BJ (cell line): ENCODE data around the gene DEFB121. TPM values are rescaled to one million over a fixed set of nuclear protein-coding genes. Genes with fewer than 3 reads are reported as not detected.
"Not testable (repeated sequence)": the region's sequence is repeated elsewhere in the genome, so short reads cannot be mapped to it uniquely, and the experiment has no call there.

Experiments used
- CTCF ChIA-PET: fragments of 350-600 bp; formaldehyde crosslinking; extraction: SDS; loops from one replicate; lab custom pipeline; 2021; ENCODE audit warnings: antibody characterized with exemption, inconsistent platforms; lab: Yijun Ruan, JAX
- POLR2A ChIA-PET: fragments of 300-600 bp; sonication (Branson Sonifier 250); formaldehyde crosslinking; extraction: SDS; loops from one replicate; lab custom pipeline; 2021; ENCODE audit warnings: antibody characterized with exemption; lab: Charles Lee
- DNase-seq: peaks from one replicate; pipeline ENCODE4 v3.0.0-alpha.2; 2011; ENCODE audit warnings: low read depth
- H3K27me3 ChIP-seq: 2 replicates; pipeline ENCODE4 v1.6.0; 2011; ENCODE audit warnings: low read length; ENCODE audit not compliant: control insufficient read depth, insufficient read depth
- H3K36me3 ChIP-seq: 2 replicates; pipeline ENCODE4 v1.5.1; 2011; ENCODE audit warnings: low read length; ENCODE audit not compliant: control insufficient read depth, insufficient read depth
- H3K4me3 ChIP-seq: 2 replicates; pipeline ENCODE4 v1.5.1; 2011; ENCODE audit warnings: low read depth, mild to moderate bottlenecking, control low read depth, low read length
- CTCF ChIP-seq: IDR thresholded peaks from 2 replicates; pipeline ENCODE4 v1.5.1; 2011; ENCODE audit warnings: low read depth, mild to moderate bottlenecking, control low read depth, inconsistent platforms, low read length, moderate library complexity; ENCODE audit not compliant: insufficient read depth
- polyA plus RNA-seq: library from polyadenylated mRNA; depleted of rRNA; stranded (reverse); fragments of >200 nt; gene quantifications from 2 replicates; pipeline ENCODE4 v1.2.3, GENCODE V29; 2011

DEFB121 gene
- polyA plus RNA-seq, 1 experiment: not detected

GRCh38 chr20:31446084-31446819, 40.2 kb upstream of the DEFB121 start:
- Histone ChIP-seq H3K27me3 (no peaks in the 10 kb centered on the region; the same call in 1 of the 2 replicates), H3K36me3 (no peaks in the 10 kb centered on the region), H3K4me3 (no peak overlapping the region)
- CTCF ChIA-PET: interaction anchor here (0.9 kb wide), 1 partner anchor 15 kb away, joined by 3 read pairs; no protein-coding TSS in a partner anchor
- DNase-seq: no peak
- POLR2A ChIA-PET: no interaction called here
- no peak for TF ChIP-seq CTCF

DNA sequence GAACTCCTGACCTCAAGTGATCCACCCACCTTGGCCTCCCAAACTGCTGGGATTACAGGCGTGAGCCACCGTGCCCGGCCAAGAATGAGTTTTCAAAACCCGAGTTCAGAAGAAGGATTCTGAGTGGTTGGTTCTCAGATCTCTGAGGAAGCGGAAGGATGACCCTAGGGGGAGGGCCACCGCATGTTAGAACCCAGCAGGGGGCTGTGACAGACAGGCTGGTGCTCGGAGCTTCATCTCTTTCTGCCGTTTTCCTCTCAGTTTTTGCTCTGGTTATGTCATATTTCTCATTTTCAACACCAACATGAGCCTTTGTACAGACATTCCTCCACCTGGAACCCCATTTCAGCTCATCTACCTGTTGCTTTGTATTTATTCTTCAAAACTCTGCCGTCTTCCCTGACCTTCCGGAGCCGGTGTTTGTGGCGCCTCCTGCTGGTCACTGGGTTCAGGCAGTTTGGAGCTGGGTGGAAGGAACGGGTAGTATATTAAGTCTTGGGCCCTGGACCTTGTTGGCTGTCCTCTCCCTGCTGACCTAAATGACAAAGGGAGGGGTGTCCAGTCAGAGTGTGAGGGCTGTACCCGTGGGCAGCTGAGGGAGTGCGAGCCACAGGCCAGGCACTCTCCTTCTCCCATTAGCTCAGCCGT, 34.1 kb upstream of the DEFB121 start, which contains the start of gene DEFB123:
DEFB123 (plus strand) TSS at position 621 of the 648 bp plus-strand sequence. CDS start 67 bp downstream, outside the sequence.
- no peak for TF ChIP-seq CTCF
- CTCF ChIA-PET: interaction anchor here (0.9 to 1.4 kb wide), 4 partner anchors 9 to 71 kb away, joined by 3 to 4 read pairs (median 3); no protein-coding TSS in a partner anchor
- H3K36me3 ChIP-seq: no peaks in the 10 kb centered on the region
- no peak within 1 kb of the TSS for H3K4me3 ChIP-seq
- no peak for DNase-seq
- POLR2A ChIA-PET: no interaction called here
- no peaks in the 10 kb centered on the region; the same call in 1 of the 2 replicates for H3K27me3 ChIP-seq

DNA sequence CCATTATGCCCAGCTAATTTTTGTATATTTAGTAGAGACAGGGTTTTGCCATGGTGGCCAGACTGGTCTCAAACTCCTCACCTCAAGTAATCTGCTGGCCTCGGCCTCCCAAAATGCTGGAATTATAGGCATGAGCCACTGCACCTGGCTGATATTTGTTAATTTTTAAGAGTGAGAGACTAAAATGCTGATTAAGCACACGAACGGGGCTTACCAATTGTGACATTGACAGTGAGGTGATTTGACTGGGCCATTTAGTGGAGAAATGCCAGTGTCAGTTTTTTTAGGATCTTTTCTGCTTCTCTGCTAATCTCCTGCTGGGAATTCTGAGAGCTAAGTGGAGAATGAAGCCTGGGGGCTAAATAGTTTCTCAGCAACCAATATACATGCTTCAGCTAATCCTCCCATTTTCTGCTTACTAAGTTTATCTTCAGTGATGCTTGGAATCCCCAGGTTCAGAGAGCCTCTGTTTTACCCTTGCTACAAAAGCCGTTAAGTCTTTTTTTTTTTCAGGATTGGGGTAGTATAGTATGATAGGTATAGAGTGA, 24.6 kb upstream of the DEFB121 start:
- ChIA-PET POLR2A (no interaction called here), CTCF (interaction anchor here (0.8 kb wide), 1 partner anchor 18 kb away, joined by 3 read pairs; no protein-coding TSS in a partner anchor)
- no peaks in the 10 kb centered on the region for H3K27me3 ChIP-seq
- no peak for DNase-seq
- H3K4me3 ChIP-seq: no peak overlapping the region
- H3K36me3 ChIP-seq: no peaks in the 10 kb centered on the region
- no peak for TF ChIP-seq CTCF

- H3K4me3 ChIP-seq, POLR2A ChIA-PET, CTCF ChIA-PET, H3K36me3 ChIP-seq, DNase-seq, H3K27me3 ChIP-seq: not testable (repeated sequence)
Measured at GRCh38 chr20:31427576-31427975, 21.6 kb upstream of the DEFB121 start.

DNA sequence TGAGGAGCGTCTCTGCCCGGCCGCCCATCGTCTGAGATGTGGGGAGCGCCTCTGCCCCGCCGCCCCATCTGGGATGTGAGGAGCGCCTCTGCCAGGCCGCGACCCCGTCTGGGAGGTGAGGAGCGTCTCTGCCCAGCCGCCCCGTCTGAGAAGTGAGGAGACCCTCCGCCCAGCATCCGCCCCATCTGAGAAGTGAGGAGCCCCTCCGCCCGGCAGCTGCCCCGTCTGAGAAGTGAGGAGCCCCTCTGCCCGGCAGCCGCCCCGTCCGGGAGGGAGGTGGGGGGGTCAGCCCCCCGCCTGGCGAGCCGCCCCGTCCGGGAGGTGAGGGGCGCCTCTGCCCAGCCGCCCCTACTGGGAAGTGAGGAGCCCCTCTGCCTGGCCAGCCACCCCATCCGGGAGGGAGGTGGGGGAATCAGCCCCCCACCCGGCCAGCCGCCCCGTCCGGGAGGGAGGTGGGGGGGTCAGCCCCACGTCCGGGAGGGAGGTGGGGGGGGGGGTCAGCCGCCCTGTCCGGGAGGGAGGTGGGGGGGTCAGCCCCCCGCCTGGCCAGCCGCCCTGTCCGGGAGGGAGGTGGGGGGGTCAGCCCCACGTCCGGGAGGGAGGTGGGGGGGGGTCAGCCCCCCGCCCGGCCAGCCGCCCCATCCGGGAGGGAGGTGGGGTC, 21.0 kb upstream of the DEFB121 start:
- H3K27me3 ChIP-seq, H3K36me3 ChIP-seq, POLR2A ChIA-PET, DNase-seq, H3K4me3 ChIP-seq, CTCF ChIA-PET: not testable (repeated sequence)
